H9 (cell line): ENCODE data around the gene WDR88. TPM values are rescaled to one million over a fixed set of nuclear protein-coding genes. Genes with fewer than 3 reads are reported as not detected.

Source experiments
- DNase-seq: peaks from one replicate; pipeline ENCODE4 v3.0.0-alpha.2; 2017
- H2AFZ ChIP-seq: one replicate; pipeline ENCODE4 v1.6.1; 2013; ENCODE audit warnings: mild to moderate bottlenecking, low read length, control low read depth, moderate library complexity
- H2AK5ac ChIP-seq: 2 replicates; pipeline ENCODE4 v1.6.1; 2013; ENCODE audit warnings: low read length, control low read depth, mixed read lengths; ENCODE audit not compliant: insufficient read length
- H2BK120ac ChIP-seq: one replicate; pipeline ENCODE4 v1.6.1; 2013; ENCODE audit warnings: low read depth, mild to moderate bottlenecking, low read length, control low read depth, inconsistent platforms; ENCODE audit not compliant: poor library complexity, severe bottlenecking
- H2BK12ac ChIP-seq: 2 replicates; pipeline ENCODE4 v1.6.1; 2013; ENCODE audit warnings: low read length, control low read depth, mixed read lengths, low read depth; ENCODE audit not compliant: insufficient read length
- H2BK15ac ChIP-seq: 2 replicates; pipeline ENCODE4 v1.6.1; 2013; ENCODE audit warnings: low read depth, low read length, control low read depth
- H2BK20ac ChIP-seq: one replicate; pipeline ENCODE4 v1.6.1; 2013; ENCODE audit warnings: low read depth, mild to moderate bottlenecking, low read length, control low read depth, inconsistent platforms; ENCODE audit not compliant: poor library complexity, severe bottlenecking
- H2BK5ac ChIP-seq: 2 replicates; pipeline ENCODE4 v1.6.1; 2013; ENCODE audit warnings: low read length, control low read depth, mixed read lengths; ENCODE audit not compliant: insufficient read length
- H3K14ac ChIP-seq: 2 replicates; pipeline ENCODE4 v1.6.1; 2013; ENCODE audit warnings: low read length, control low read depth; ENCODE audit not compliant: insufficient read depth
- H3K18ac ChIP-seq: 2 replicates; pipeline ENCODE4 v1.6.1; 2013; ENCODE audit warnings: low read depth, mild to moderate bottlenecking, mixed read lengths, low read length, control low read depth; ENCODE audit not compliant: insufficient read length
- H3K23ac ChIP-seq: 2 replicates; pipeline ENCODE4 v1.6.1; 2013; ENCODE audit warnings: low read length, control low read depth, mixed read lengths, low read depth; ENCODE audit not compliant: insufficient read length
- H3K23me2 ChIP-seq: 2 replicates; pipeline ENCODE4 v1.6.1; 2013; ENCODE audit warnings: low read depth, mild to moderate bottlenecking, mixed read lengths, low read length, control low read depth; ENCODE audit not compliant: insufficient read length, poor library complexity, severe bottlenecking
- H3K27ac ChIP-seq: 2 replicates; pipeline ENCODE4 v1.5.1; 2013; ENCODE audit warnings: low read length, control low read depth, mixed read lengths, low read depth; ENCODE audit not compliant: insufficient read length
- H3K27me3 ChIP-seq: 2 replicates; pipeline ENCODE4 v1.6.1; 2013; ENCODE audit warnings: low read length, control low read depth, inconsistent platforms; ENCODE audit not compliant: insufficient read depth
- H3K4ac ChIP-seq: 2 replicates; pipeline ENCODE4 v1.6.1; 2013; ENCODE audit warnings: low read depth, mild to moderate bottlenecking, control low read depth, inconsistent platforms, low read length, moderate library complexity
- H3K4me1 ChIP-seq: 2 replicates; pipeline ENCODE4 v1.6.1; 2013; ENCODE audit warnings: low read length, control low read depth, inconsistent platforms; ENCODE audit not compliant: insufficient read depth
- H3K4me2 ChIP-seq: 2 replicates; pipeline ENCODE4 v1.6.1; 2013; ENCODE audit warnings: low read length, control low read depth, mixed read lengths; ENCODE audit not compliant: insufficient read length, insufficient read depth
- H3K56ac ChIP-seq: 2 replicates; pipeline ENCODE4 v1.6.1; 2013; ENCODE audit warnings: low read depth, mild to moderate bottlenecking, mixed read lengths, low read length, control low read depth; ENCODE audit not compliant: insufficient read length
- H3K79me1 ChIP-seq: 2 replicates; pipeline ENCODE4 v1.6.1; 2013; ENCODE audit warnings: low read depth, mild to moderate bottlenecking, moderate library complexity, low read length, control low read depth, inconsistent platforms; ENCODE audit not compliant: insufficient read depth, poor library complexity, severe bottlenecking
- H3K79me2 ChIP-seq: 2 replicates; pipeline ENCODE4 v1.6.1; 2013; ENCODE audit warnings: low read length, control low read depth, inconsistent platforms; ENCODE audit not compliant: insufficient read depth
- H3K9ac ChIP-seq: 2 replicates; pipeline ENCODE4 v1.6.1; 2013; ENCODE audit warnings: low read length, control low read depth, mixed read lengths; ENCODE audit not compliant: insufficient read length; ENCODE audit errors: extremely low read depth
- H3K9me3 ChIP-seq: one replicate; pipeline ENCODE4 v1.6.1; 2013; ENCODE audit warnings: low read depth, low read length, inconsistent platforms; ENCODE audit not compliant: control insufficient read depth
- H3T11ph ChIP-seq: one replicate; pipeline ENCODE4 v1.6.1; 2013; ENCODE audit warnings: mild to moderate bottlenecking, low read length, control low read depth, inconsistent platforms
- H4K20me1 ChIP-seq: one replicate; pipeline ENCODE4 v1.6.1; 2013; ENCODE audit not compliant: control insufficient read depth, insufficient read length, insufficient read depth
- H4K5ac ChIP-seq: 2 replicates; pipeline ENCODE4 v1.6.1; 2013; ENCODE audit warnings: low read depth, mild to moderate bottlenecking, mixed read lengths, low read length, control low read depth; ENCODE audit not compliant: insufficient read length
- H4K8ac ChIP-seq: replicated peaks from 2 replicates; pipeline ENCODE4 v1.6.1; 2013; ENCODE audit warnings: low read length, control low read depth, mixed read lengths, low read depth; ENCODE audit not compliant: insufficient read length
- H4K91ac ChIP-seq: 2 replicates; pipeline ENCODE4 v1.6.1; 2013; ENCODE audit warnings: low read depth, mild to moderate bottlenecking, moderate library complexity, mixed read lengths, low read length, control low read depth; ENCODE audit not compliant: insufficient read length
- H3K27ac Mint-ChIP-seq, 3 experiments: 2 replicates in 2 of 3; 3 replicates in 1 of 3; pipeline ENCODE4 v1.8.0; 2020 to 2021; ENCODE audit warnings: mixed read lengths in 3 of 3, mild to moderate bottlenecking in 1 of 3, moderate library complexity in 1 of 3
- H3K27me3 Mint-ChIP-seq: 2 replicates; pipeline ENCODE4 v1.8.0; 2021; ENCODE audit warnings: low read depth, mild to moderate bottlenecking, moderate library complexity, mixed read lengths
- H3K36me3 Mint-ChIP-seq, 3 experiments: 2 replicates in 2 of 3; 3 replicates in 1 of 3; pipeline ENCODE4 v1.8.0; 2020 to 2021; ENCODE audit warnings: low read depth in 3 of 3, mixed read lengths in 3 of 3; ENCODE audit not compliant: insufficient read depth in 1 of 3
- H3K4me1 Mint-ChIP-seq, 2 experiments: 2 replicates each; pipeline ENCODE4 v1.8.0; 2020; ENCODE audit warnings: mixed read lengths in 2 of 2
- H3K4me3 Mint-ChIP-seq, 2 experiments: 2 replicates in 1 of 2; 3 replicates in 1 of 2; pipeline ENCODE4 v1.8.0; 2020 to 2021; ENCODE audit warnings: mild to moderate bottlenecking in 2 of 2, mixed read lengths in 2 of 2, moderate library complexity in 1 of 2
- H3K9me3 Mint-ChIP-seq, 2 experiments: 2 replicates in 1 of 2; 3 replicates in 1 of 2; pipeline ENCODE4 v1.8.0; 2020; ENCODE audit warnings: mild to moderate bottlenecking in 2 of 2, mixed read lengths in 2 of 2, moderate library complexity in 1 of 2
- CTCF ChIP-seq: fragments of 200-600 bp; sonication (generic); conservative IDR thresholded peaks from 3 replicates; pipeline ENCODE4 v1.8.0; 2021; ENCODE audit warnings: antibody characterized with exemption, mild to moderate bottlenecking
- WGBS: extraction: QIAGEN DNeasy Blood & Tissue Kit; methylation state at CpG from one replicate; pipeline ENCODE4 v1.1.7; 2013; ENCODE audit warnings: missing lambda C conversion rate, low lambda C conversion rate, mixed read lengths; ENCODE audit not compliant: insufficient read length; ENCODE audit errors: extremely low coverage; 5-methylcytosine and 5-hydroxymethylcytosine counted together
- total RNA-seq: library from RNA; stranded (reverse); gene quantifications from 2 replicates; pipeline ENCODE4 v1.2.1, GENCODE V29; 2021

Gene WDR88
- total RNA-seq, 1 experiment from 2014 or later, result not detected

DNA sequence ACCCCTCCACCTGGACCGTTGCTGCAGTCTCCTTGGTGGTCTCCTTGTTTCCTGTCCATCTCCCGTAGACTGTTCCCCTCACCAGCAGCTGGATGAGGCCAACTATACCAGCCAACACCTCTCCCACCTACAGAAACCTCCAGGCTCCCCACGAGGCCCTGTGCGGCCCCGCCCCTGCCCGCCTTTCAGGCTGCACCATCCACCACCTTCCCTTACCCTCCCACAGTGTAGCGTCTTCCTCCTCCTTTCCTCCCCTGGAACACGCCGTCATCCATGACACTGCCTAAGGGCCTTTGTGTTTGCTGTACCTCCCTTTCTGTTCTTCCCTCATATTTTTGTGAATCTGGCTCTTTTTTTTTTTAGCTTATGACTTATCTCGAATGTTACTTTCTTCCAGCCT is 23.8 kb upstream of the WDR88 start:
- no peaks in the 10 kb centered on the region for H3K27me3 Mint-ChIP-seq
- H2BK120ac ChIP-seq, result no peak overlapping the region
- peak overlapping the region; percentile 9 to 79 (median 37); a peak in 5 of 7 replicates for H3K27ac Mint-ChIP-seq
- H3K9me3 ChIP-seq, result no peaks in the 10 kb centered on the region
- H2BK5ac ChIP-seq, result no peak overlapping the region
- no peak overlapping the region for H2BK15ac ChIP-seq
- no peak overlapping the region for H3K4me3 Mint-ChIP-seq
- no peaks in the 10 kb centered on the region for H3K79me1 ChIP-seq
- H3K9ac ChIP-seq, result no peak overlapping the region
- H2BK12ac ChIP-seq, result no peak overlapping the region
- no peak overlapping the region for H3K27ac ChIP-seq
- H2BK20ac ChIP-seq, result no peak overlapping the region
- H4K5ac ChIP-seq, result no peak overlapping the region
- no peak overlapping the region for H3K18ac ChIP-seq
- no peak overlapping the region for H2AFZ ChIP-seq
- H4K91ac ChIP-seq, result no peak overlapping the region
- H3K4me2 ChIP-seq, result no peak overlapping the region
- no peak overlapping the region for H4K8ac ChIP-seq
- no peaks in the 10 kb centered on the region for H3K4me1 ChIP-seq
- no peak for DNase-seq
- no peaks in the 10 kb centered on the region for H3K79me2 ChIP-seq
- no CpG with 5 or more reads among the region's 10 CpGs for WGBS
- no peaks in the 10 kb centered on the region for H3K23me2 ChIP-seq
- H2AK5ac ChIP-seq, result no peak overlapping the region
- no peak overlapping the region for H3K4ac ChIP-seq
- H3K23ac ChIP-seq, result no peak overlapping the region
- no peaks in the 10 kb centered on the region for H4K20me1 ChIP-seq
- H3K27me3 ChIP-seq, result no peaks in the 10 kb centered on the region
- H3K56ac ChIP-seq, result no peak overlapping the region
- no peak overlapping the region for H3T11ph ChIP-seq
- H3K14ac ChIP-seq, result no peak overlapping the region
- no peaks in the 10 kb centered on the region for H3K9me3 Mint-ChIP-seq
- H3K36me3 Mint-ChIP-seq, result peaks cover 7 to 68% (median 44%) of the 10 kb centered on the region in 3 experiments; a peak in 6 of 7 replicates
- TF ChIP-seq CTCF, result no peak
- H3K4me1 Mint-ChIP-seq, result no peaks in the 10 kb centered on the region
